HG02610 (cell line): ENCODE measurements around the gene TSPAN31.
A peak's percentile ranks its signal among the peaks of the same experiment; 100 is the strongest.

ENCODE experiments used
- ATAC-seq: cut with Tn5 transposase; IDR thresholded peaks from one replicate; pipeline ENCODE4 v1.9.1; 2021; ENCODE audit warnings: mild to moderate bottlenecking, moderate library complexity; ENCODE audit not compliant: unreplicated experiment

Gene TSPAN31

GRCh38 chr12:57782243-57782607 is 37.4 kb downstream of the TSPAN31 start:
- ATAC-seq: peak; percentile 12

GRCh38 chr12:57782608-57783465 is 38.0 kb downstream of the TSPAN31 start, which contains the start of gene TSFM:
TSS of gene TSFM (plus strand) at chr12:57782787. CDS start at chr12:57782802, 15 bp downstream.
- ATAC-seq: peak; percentile 79

- no peak for ATAC-seq
These were observed 38.6 kb downstream of the TSPAN31 start for GRCh38 chr12:57783466-57783801.

GRCh38 chr12:57783861-57784260 is 39.0 kb downstream of the TSPAN31 start:
- ATAC-seq: no peak

- no peak for ATAC-seq
These were observed 49.1 kb downstream of the TSPAN31 start for GRCh38 chr12:57793920-57794319.

- ATAC-seq: no peak
These were observed 50.5 kb downstream of the TSPAN31 start for GRCh38 chr12:57795354-57795753.

GRCh38 chr12:57796996-57797395 is 52.2 kb downstream of the TSPAN31 start:
- no peak for ATAC-seq

- no peak for ATAC-seq
These were observed 53.1 kb downstream of the TSPAN31 start for GRCh38 chr12:57797933-57798332.
